Left ventricle myocardium superior (tissue), 1 donor: ENCODE results near the gene CFDP1. TPM values are rescaled to one million over a fixed set of nuclear protein-coding genes. Genes with fewer than 3 reads are reported as not detected.
A peak's percentile ranks its signal among the peaks of the same experiment; 100 is the strongest.
"Not testable (repeated sequence)": the region's sequence is repeated elsewhere in the genome, so short reads cannot be mapped to it uniquely, and the experiment has no call there.

ENCODE experiments used
- ATAC-seq: fragments of 200-7000 bp; cut with Tn5 transposase; one replicate; pipeline ENCODE4 v1.9.1; 2020; ENCODE audit warnings: mild to moderate bottlenecking, moderate library complexity
- DNase-seq: peaks from one replicate; pipeline ENCODE4 v3.0.0-alpha.2; 2020
- intact Hi-C: fragments of 100-400 bp; cut with micrococcal nuclease; formaldehyde crosslinking; loops from one replicate; pipeline ENCODE4 v1.11.0; 2022
- long read RNA-seq: library from polyadenylated mRNA; unstranded; transcript quantifications from one replicate; pipeline ENCODE4 v2.0.0, GENCODE V29; 2021
- total RNA-seq: library from RNA; stranded (reverse); fragmentation: NEBNext Ultra II Directional; extraction: Animal tissue kit (Norgen Biotek cat#: 25700); gene quantifications from one replicate; pipeline ENCODE4 v1.2.1, GENCODE V29; 2021
- donor health status: DM: no; HTN: yes; CAD: no; lungs with severe emphysema.

The CFDP1 gene
- 24.7 TPM for total RNA-seq
- long read RNA-seq, transcript CFDP1-201 (7 exons, 1,275 nt): major isoform, 47 of 61 reads
- long read RNA-seq, partial matches to known transcripts: 5 of 61 reads
- long read RNA-seq, other reads (novel, unspliced or antisense): 6 of 61 reads

DNA sequence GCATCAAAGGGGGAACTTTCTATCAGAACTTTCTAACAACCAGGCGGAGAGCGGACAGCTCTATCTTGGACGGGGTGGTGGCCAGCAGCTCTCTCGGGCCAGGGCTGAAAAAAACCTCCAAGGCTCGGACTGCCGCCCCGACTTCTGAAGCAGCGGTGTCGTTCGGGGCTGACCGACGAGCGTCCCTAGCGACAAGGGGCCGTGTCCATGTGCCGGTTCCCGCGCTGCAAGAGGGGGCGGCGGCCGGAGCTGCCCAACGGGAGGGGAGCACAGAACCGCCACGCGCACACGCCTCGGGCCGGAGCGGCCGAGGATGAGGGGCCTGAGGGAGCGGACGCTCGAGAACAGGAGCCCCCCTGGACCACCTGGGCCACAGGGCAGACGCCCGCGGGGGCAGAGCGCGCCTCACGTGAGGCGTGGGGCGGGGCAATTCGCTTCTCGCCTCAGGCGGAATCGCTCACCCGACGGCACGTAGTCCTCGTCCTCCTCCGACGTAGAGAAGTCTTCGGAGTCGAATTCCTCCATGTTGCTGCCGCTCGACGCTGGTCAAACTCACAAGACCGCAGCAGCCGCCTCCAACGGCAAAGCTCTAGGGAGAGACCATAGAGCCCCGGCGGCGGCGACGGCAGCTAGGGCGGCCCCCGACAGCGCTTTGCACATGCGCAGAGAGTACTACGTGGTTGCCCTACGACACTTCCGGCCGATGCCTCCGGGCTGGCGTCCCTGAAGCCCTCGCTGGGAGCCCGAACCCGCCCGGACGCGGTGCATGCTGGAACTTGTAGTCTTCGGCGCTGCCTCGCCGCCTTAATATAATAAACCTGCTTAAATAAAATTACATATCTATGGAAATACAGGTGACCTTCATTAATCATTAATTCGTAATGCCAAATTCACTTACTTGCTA lies at the start of gene CFDP1:
TSS of gene CFDP1 (minus strand) at position 676 of the 904 bp plus-strand sequence. CDS start at position 525, 151 bp downstream.
- intact Hi-C loops: no loop called here
- DNase-seq: peak; percentile 98
- ATAC-seq: peak; percentile 98

GRCh38 chr16:75482434-75483205 lies 49.3 kb upstream of the CFDP1 start:
- ATAC-seq (no peak), DNase-seq (no peak)
- intact Hi-C loops: no loop called here

DNA sequence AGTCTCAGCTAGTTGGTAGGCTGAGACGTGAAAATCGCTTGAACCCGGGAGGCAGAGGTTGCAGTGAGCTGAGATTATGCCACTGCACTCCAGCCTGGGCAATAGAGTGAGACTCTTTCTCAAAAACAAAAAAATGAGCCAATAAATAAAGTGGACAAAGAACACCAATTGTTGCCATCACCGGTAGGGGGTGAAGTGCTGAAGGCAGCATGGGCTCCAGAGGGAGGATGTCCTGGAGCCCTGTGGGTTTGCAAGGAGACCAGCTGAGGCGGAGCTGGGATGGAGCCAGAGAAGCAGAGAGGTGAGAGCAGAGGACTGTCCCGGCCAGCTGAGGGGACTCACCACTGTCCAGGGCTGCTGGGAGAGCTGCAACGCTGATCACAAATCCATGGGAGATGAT lies 48.2 kb upstream of the CFDP1 start:
- intact Hi-C loops: no loop called here
- ATAC-seq (no peak), DNase-seq (no peak)

DNA sequence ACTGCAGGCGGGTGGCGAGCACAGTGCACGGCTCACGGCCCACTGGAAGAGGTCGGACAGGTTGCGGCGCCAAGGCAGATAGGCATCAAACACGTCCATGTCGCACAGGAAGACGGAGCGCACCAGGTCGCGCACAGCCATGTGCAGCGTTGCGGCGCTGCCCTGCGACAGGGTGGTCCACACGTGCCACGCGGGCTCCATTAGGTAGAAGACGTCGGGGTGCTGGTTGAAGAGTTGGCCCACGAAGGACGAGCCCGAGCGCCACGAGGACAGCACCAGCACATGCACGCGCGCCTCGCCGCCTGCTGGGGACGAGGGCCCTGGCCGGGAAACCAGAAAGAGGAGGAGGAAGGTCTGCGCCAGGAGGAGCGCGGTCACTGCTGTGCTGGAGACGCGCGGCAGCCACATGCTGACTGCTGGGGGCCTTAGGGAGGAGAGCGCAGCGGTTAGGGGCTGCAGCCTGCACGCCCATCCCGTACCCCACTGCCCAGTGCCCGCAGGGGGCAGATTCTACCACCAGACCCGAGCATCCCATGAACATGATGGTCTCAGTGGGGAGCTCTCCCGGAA lies 46.2 kb upstream of the CFDP1 start:
- DNase-seq (no peak), ATAC-seq (no peak)
- intact Hi-C loops: no loop called here

DNA sequence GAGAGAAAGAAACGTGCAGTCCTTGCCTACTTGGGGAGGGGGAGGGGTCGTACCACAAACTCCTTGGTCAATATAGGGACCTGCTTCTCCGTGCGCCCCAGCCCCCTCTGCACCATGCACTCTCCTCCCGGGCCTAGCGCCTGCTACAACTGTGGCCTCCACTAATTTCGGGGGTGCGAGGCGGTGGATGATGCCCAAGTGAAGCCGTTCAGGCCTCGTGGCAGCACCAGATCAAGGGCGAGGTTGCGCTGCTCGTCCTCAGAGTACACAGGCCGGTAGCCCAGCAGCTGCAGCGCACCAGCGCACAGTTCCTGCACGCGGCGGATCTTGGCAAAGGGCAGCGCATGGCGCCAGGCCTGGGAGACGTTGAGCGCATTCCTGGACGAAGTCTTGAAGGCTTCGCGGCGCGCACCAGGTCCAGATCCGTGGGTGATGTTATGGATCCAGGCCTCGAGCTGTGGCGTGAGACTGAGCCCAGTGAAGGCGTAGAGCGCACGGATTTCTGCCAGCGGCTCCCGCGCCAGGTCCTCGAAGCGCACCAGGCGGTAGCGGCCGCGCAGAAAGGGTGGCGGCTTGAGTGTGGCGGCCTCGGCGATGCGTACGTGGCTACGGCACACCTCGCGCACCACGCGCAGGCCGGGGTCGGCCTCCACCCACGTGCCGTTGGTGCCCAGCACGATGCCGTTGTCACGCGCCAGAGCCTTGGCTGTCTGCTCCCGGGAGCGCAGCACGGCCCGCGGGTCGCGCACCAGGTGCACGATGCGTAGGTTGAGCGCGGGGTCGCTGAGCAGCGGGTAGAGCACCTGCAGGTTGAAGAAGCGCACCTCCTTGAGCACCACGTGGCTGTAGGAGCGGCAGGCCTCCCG lies 45.4 kb upstream of the CFDP1 start:
- DNase-seq (no peak), ATAC-seq (no peak)
- intact Hi-C loops: no loop called here

DNA sequence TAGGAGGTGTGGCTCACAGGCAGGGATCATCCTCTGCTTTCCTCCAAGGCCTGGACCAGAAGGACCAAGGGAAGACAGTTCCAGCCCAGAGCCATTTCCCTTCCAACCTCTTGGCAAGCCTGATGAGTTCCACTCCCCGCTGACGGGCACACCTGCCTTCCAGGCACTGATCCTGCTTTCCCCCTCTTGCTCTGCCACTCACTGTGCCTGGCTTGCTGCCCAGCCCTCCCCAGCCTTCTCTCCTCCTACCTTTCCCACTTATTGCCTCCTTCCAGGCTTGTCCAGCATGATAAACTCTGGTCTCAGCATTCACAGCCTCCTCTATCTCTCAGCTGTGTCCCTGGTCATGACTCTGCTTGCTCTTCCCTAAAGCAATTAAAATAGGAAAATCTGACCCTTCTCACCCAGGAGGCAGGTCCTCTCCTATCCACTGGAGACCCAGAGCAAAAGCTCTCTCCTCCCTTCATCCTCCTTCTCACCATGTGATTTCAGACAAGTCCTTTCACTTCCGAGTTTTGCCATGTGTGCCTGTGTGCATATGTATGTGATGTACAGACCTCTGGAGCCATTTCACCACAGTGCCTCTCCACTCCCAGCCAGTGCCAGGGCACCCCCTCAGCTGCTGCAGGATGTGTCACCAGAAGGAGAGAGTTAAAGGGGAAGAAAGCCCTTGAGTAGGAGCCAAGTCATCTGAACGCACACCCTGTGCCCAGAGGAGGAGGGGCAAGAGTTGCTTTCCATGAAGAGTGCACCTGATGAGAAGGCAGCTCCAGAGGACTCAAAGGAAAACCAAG lies 44.6 kb upstream of the CFDP1 start:
- intact Hi-C loops: no loop called here
- DNase-seq: no peak
- ATAC-seq: no peak

- DNase-seq (no peak), ATAC-seq (no peak)
- intact Hi-C loops: no loop called here
These were observed 43.5 kb upstream of the CFDP1 start for GRCh38 chr16:75476817-75477216.

- DNase-seq: no peak
- intact Hi-C loops: no loop called here
- no peak for ATAC-seq
These were observed 42.1 kb upstream of the CFDP1 start for GRCh38 chr16:75475420-75475847.

- ATAC-seq: no peak
- intact Hi-C loops: loop anchor here (5.0 kb wide), 1 partner anchor 289 kb away; no protein-coding TSS in a partner anchor
- no peak for DNase-seq
These were observed 39.9 kb upstream of the CFDP1 start for GRCh38 chr16:75472908-75473877.

DNA sequence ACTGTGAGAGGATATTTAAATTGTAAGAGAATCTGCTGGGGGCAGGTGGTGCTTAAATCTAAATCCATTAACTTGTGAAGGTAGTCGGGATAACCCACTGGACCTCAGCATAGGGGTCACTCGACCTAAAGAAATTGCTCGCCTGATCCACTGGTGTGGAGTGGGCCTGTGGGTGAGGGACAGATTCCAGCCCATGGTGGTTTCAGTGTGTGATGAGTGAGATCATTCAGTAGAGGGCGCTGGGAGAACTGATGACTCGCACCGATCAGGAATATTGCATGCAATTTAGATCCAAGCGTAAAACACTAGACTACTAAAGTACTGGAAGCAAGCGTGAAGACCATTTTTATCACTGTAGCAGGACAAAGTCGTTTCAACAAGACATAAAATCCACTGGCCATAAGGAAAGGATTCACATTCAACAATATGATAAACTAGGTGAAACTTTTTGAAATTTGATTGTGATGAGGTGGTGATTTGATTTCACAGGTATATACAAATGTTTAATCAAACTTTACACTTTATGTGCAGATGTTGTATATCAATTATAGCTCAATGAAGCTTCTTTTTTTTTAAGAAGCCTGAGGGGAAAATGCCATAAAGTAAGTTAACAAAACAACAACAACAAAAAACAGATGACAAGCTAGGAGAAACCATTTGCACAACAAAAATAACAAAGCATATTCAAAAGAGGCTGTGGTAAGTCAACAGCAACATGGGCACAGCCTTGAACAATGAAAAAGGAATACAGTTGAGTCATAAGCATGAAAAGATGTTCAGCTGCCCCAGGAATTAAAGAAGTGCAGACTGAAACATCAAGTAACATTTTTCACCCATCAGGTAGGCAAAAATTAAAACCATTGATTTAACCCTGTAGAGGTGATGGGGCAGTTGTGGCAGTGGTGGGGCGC lies 38.7 kb upstream of the CFDP1 start:
- DNase-seq: no peak

DNA sequence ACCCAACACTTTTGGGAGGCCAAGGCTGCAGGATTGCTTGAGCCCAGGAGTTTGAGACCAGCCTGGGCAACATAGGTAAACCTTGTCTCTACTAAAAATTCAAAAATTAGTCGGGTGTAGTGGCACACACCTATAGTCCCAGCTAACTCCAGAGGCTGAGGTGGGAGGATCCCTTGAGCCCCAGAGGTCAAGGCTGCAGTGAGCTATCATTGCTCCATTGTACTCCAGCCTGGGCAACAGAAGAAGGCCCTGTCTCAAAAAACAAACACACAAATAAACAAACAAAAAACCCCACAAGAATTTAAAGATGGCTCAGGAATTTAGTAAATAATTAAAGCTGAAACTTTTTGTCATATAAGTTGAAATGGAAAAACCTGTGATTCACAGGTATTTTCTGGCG lies 33.5 kb upstream of the CFDP1 start:
- ATAC-seq: no peak
- intact Hi-C loops: no loop called here
- DNase-seq: no peak

More for the DNA sequence above, 38.7 kb upstream of the CFDP1 start:
- ATAC-seq: peak; percentile 97
- intact Hi-C loops: loop anchor here (5.0 kb wide), 1 partner anchor 290 kb away; no protein-coding TSS in a partner anchor

DNA sequence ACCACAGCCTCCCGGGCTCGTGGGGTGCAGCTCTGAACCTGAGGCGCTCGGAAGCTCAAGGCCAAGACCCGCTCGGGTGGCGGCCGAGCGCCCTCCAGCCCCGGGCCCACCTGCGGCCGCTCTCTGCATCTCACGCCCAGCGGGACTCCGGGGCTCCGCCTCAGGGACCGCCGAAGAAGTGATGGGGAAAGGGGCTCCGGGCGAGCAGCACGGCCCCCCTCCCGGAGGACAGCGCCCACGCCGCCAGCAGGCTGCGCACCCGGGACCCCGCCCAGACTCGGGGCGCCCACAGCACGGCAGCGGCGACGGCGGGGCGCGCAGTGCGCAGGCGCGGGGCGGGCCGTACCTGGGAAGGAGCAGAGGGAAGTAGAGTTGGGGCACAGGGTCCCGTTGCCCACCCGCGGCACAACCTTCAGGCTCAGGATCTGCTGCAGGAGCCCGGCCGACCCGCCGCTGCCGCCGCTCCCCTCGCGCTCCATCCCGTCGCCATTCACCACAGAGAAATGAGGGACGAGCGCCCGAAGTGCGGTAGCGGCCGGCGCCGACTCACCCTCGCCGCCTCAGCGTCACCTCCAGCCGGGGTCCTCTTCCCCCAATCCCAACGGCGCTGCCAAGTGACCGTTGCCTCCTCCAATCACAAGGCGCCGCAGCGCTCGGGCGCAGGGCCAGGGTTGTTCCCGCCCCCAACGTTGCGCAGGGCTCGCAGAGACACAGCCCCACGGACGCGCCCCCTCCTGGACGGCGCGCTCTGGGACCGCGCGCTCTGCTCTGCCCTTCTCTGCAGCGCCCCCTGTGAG lies 31.0 kb upstream of the CFDP1 start, which contains the start of gene TMEM170A:
TSS of gene TMEM170A (minus strand) at position 568 of the 797 bp plus-strand sequence. CDS start at position 479, 89 bp downstream.
- DNase-seq (peak; percentile 100), ATAC-seq (peak; percentile 98)
- intact Hi-C loops: no loop called here

- DNase-seq, intact Hi-C loops: not testable (repeated sequence)
- ATAC-seq: peak; percentile 29
These were observed 30.3 kb upstream of the CFDP1 start for GRCh38 chr16:75463389-75464121.

GRCh38 chr16:75462806-75463205 lies 29.5 kb upstream of the CFDP1 start:
- no peak for DNase-seq

More at GRCh38 chr16:75462806-75463205, 29.5 kb upstream of the CFDP1 start:
- ATAC-seq: no peak
- intact Hi-C loops: no loop called here
